Omental fat pad (tissue), 4 donors: ENCODE measurements around the gene ST13. TPM values are rescaled to one million over a fixed set of nuclear protein-coding genes. Genes with fewer than 3 reads are reported as not detected.

ENCODE experiments used
- ATAC-seq: fragments of 150-250 bp; one replicate; pipeline ENCODE4 v1.9.1; 2016; ENCODE audit warnings: mild to moderate bottlenecking, moderate library complexity; ENCODE audit not compliant: low FRiP score
- DNase-seq: peaks from one replicate; pipeline ENCODE4 v3.0.0-alpha.2; 2019; ENCODE audit warnings: low spot score
- CTCF ChIP-seq, 3 donors: fragments of 450-650 bp; IDR thresholded peaks; one replicate each; pipeline ENCODE4 v1.5.1; 2016 to 2017; ENCODE audit warnings: antibody characterized with exemption in 3 of 3, mild to moderate bottlenecking in 3 of 3, moderate library complexity in 2 of 3
- total RNA-seq, 4 donors: library from RNA; depleted of rRNA; stranded (reverse); fragments of >200 nt; gene quantifications; one replicate each; pipeline ENCODE4 v1.1.0, GENCODE V29; 2016

Gene ST13
- total RNA-seq, 4 donors from 2014 or later: 118 to 228 (median 185) TPM

- no peak for TF ChIP-seq CTCF (IDR thresholded peaks at IDR 0.05)
- DNase-seq (no peak), ATAC-seq (no peak)
Observed at GRCh38 chr22:40805699-40806203, 50.7 kb downstream of the ST13 start.

- DNase-seq (no peak), ATAC-seq (no peak)
- no peak for TF ChIP-seq CTCF (IDR thresholded peaks at IDR 0.05)
Observed at GRCh38 chr22:40805239-40805638, 51.2 kb downstream of the ST13 start.

- ATAC-seq (no peak), DNase-seq (no peak)
- no peak for TF ChIP-seq CTCF (IDR thresholded peaks at IDR 0.05)
Observed at GRCh38 chr22:40803321-40803720, 53.1 kb downstream of the ST13 start.

GRCh38 chr22:40799008-40799407 is 57.4 kb downstream of the ST13 start:
- DNase-seq: no peak
- TF ChIP-seq CTCF (IDR thresholded peaks at IDR 0.05): no peak

GRCh38 chr22:40797427-40797826 is 59.0 kb downstream of the ST13 start:
- DNase-seq (no peak), ATAC-seq (no peak)
- no peak for TF ChIP-seq CTCF (IDR thresholded peaks at IDR 0.05)

More at GRCh38 chr22:40799008-40799407, 57.4 kb downstream of the ST13 start:
- no peak for ATAC-seq

- no peak for DNase-seq
- no peak for ATAC-seq
- no peak for TF ChIP-seq CTCF (IDR thresholded peaks at IDR 0.05)
Observed at GRCh38 chr22:40792451-40792850, 64.0 kb downstream of the ST13 start.

GRCh38 chr22:40791241-40791640 is 65.2 kb downstream of the ST13 start:
- ATAC-seq (no peak), DNase-seq (no peak)
- TF ChIP-seq CTCF (IDR thresholded peaks at IDR 0.05): no peak
